CD4-positive, alpha-beta T cell treated with Interferon alpha-2 for 1 hour (primary cell): ENCODE results near the gene ZBTB16.
A peak's percentile ranks its signal among the peaks of the same experiment; 100 is the strongest.

Experiments
- DNase-seq, 2 donors: peaks; one replicate each; pipeline ENCODE4 v3.0.0-alpha.2; 2020 to 2022

Gene ZBTB16

GRCh38 chr11:114085965-114086793, 26.7 kb downstream of the ZBTB16 start:
- no peak for DNase-seq

- no peak for DNase-seq
Observed at GRCh38 chr11:114087025-114087424, 27.5 kb downstream of the ZBTB16 start.

GRCh38 chr11:114088216-114088615, 28.7 kb downstream of the ZBTB16 start:
- DNase-seq = no peak

- no peak for DNase-seq
Observed at GRCh38 chr11:114088836-114089235, 29.3 kb downstream of the ZBTB16 start.

- no peak for DNase-seq
Observed at GRCh38 chr11:114089748-114090147, 30.2 kb downstream of the ZBTB16 start.

- no peak for DNase-seq
Observed at GRCh38 chr11:114090225-114090910, 30.9 kb downstream of the ZBTB16 start.

- DNase-seq = no peak
Observed at GRCh38 chr11:114090976-114091375, 31.5 kb downstream of the ZBTB16 start.

GRCh38 chr11:114091516-114092397, 32.2 kb downstream of the ZBTB16 start:
- DNase-seq = no peak

- DNase-seq = no peak
Observed at GRCh38 chr11:114092478-114092877, 33.0 kb downstream of the ZBTB16 start.

- DNase-seq = no peak
Observed at GRCh38 chr11:114092953-114093352, 33.4 kb downstream of the ZBTB16 start.

- no peak for DNase-seq
Observed at GRCh38 chr11:114094516-114094915, 35.0 kb downstream of the ZBTB16 start.

GRCh38 chr11:114095899-114096298, 36.4 kb downstream of the ZBTB16 start:
- no peak for DNase-seq

- no peak for DNase-seq
Observed at GRCh38 chr11:114097832-114098231, 38.3 kb downstream of the ZBTB16 start.

- DNase-seq = no peak
Observed at GRCh38 chr11:114098927-114099326, 39.4 kb downstream of the ZBTB16 start.

- no peak for DNase-seq
Observed at GRCh38 chr11:114099392-114100178, 40.1 kb downstream of the ZBTB16 start.

- peak in 1 of 2 donors; percentile 34 for DNase-seq
Observed at GRCh38 chr11:114102993-114103896, 43.7 kb downstream of the ZBTB16 start.

GRCh38 chr11:114105611-114106010, 46.1 kb downstream of the ZBTB16 start:
- DNase-seq = no peak

- no peak for DNase-seq
Observed at GRCh38 chr11:114106047-114106446, 46.5 kb downstream of the ZBTB16 start.

GRCh38 chr11:114106986-114107385, 47.5 kb downstream of the ZBTB16 start:
- no peak for DNase-seq

GRCh38 chr11:114108501-114109205, 49.1 kb downstream of the ZBTB16 start:
- no peak for DNase-seq
